A549 (cell line): ENCODE measurements around the gene CTIF. TPM values are rescaled to one million over a fixed set of nuclear protein-coding genes. Genes with fewer than 3 reads are reported as not detected.

Source experiments
- ATAC-seq, 2 experiments: fragments of 200-7000 bp in 1 of 2; fragments of >200 bp in 1 of 2; cut with Nextera tagmentation in 1 of 2; cut with Tn5 transposase in 1 of 2; 3 replicates each; pipeline versions ENCODE4 v1.8.0 to v1.9.1; 2018 to 2020; ENCODE audit warnings: mild to moderate bottlenecking in 1 of 2, moderate library complexity in 1 of 2
- CTCF ChIA-PET: fragments of 300-600 bp; sonication (Branson Sonifier 250); formaldehyde crosslinking; extraction: SDS; loops from one replicate; lab custom pipeline; 2021; ENCODE audit warnings: antibody characterized with exemption, inconsistent platforms; lab: Yijun Ruan, JAX
- POLR2A ChIA-PET: fragments of 350-600 bp; formaldehyde crosslinking; extraction: SDS; loops from one replicate; lab custom pipeline; 2021; ENCODE audit warnings: antibody characterized with exemption, inconsistent platforms; lab: Yijun Ruan, JAX
- DNase-seq, 2 experiments: peaks; one replicate each; pipeline versions ENCODE4 v3.0.0 to v3.0.0-alpha.2; 2011 to 2016; ENCODE audit warnings: low read depth in 1 of 2, low spot score in 1 of 2
- FAIRE-seq: peaks from 2 replicates; lab custom pipeline; 2011; peaks lifted over from hg19 to GRCh38; lab: Jason Lieb, UNC
- H3K27ac ChIP-seq, 2 experiments: fragments of >200 bp; sonication (Bioruptor Twin); formaldehyde crosslinking; 3 replicates each; pipeline ENCODE4 v1.5.1; 2016 to 2017
- H3K4me1 ChIP-seq: fragments of >200 bp; sonication (Bioruptor Twin); formaldehyde crosslinking; 3 replicates; pipeline ENCODE4 v1.6.1; 2016
- H3K4me2 ChIP-seq: fragments of >200 bp; sonication (Bioruptor Twin); formaldehyde crosslinking; 3 replicates; pipeline ENCODE4 v1.6.1; 2016
- H3K4me3 ChIP-seq: fragments of >200 bp; sonication (Bioruptor Twin); formaldehyde crosslinking; 3 replicates; pipeline ENCODE4 v1.5.1; 2016
- H3K9me3 ChIP-seq: fragments of >200 bp; sonication (Bioruptor Twin); formaldehyde crosslinking; 3 replicates; pipeline ENCODE4 v1.6.1; 2016
- BHLHE40 ChIP-seq: IDR thresholded peaks from 2 replicates; pipeline ENCODE4 v1.6.1; 2012; ENCODE audit warnings: low read depth, low read length, inconsistent platforms
- CEBPB ChIP-seq, 2 experiments: fragments of >200 bp in 1 of 2; sonication (Bioruptor Twin) in 1 of 2; formaldehyde crosslinking in 1 of 2; IDR thresholded peaks; 2 replicates each; pipeline ENCODE4 v1.6.1; 2012 to 2016
- ESRRA ChIP-seq: fragments of 150-350 bp; IDR thresholded peaks from 2 replicates; pipeline ENCODE4 v1.6.1; 2014; ENCODE audit warnings: mild to moderate bottlenecking, low read length, borderline replicate concordance
- HOXB5 ChIP-seq: fragments of 250-450 bp; sonication (Bioruptor Pico); IDR thresholded peaks from 2 replicates; pipeline ENCODE4 v1.5.0; 2020; ENCODE audit warnings: mild to moderate bottlenecking, moderate library complexity
- KDM1A ChIP-seq: fragments of 200-600 bp; sonication (generic); IDR thresholded peaks from 2 replicates; pipeline ENCODE4 v1.6.1; 2016; ENCODE audit warnings: low read depth, mild to moderate bottlenecking
- MAFK ChIP-seq: fragments of 450-650 bp; IDR thresholded peaks from 2 replicates; pipeline ENCODE4 v1.6.1; 2014; ENCODE audit not compliant: partially characterized antibody
- MAZ ChIP-seq: fragments of 150-350 bp; IDR thresholded peaks from 2 replicates; pipeline ENCODE4 v1.6.1; 2014; ENCODE audit warnings: antibody characterized with exemption, low read depth, low read length, borderline replicate concordance
- NFE2L2 ChIP-seq: fragments of 150-350 bp; conservative IDR thresholded peaks from 2 replicates; pipeline ENCODE4 v1.6.1; 2014; ENCODE audit warnings: low read length
- TP53 ChIP-seq: fragments of 250-450 bp; sonication (Bioruptor Pico); IDR thresholded peaks from 2 replicates; pipeline ENCODE4 v1.5.0; 2021; ENCODE audit warnings: mild to moderate bottlenecking, moderate library complexity
- ZNF302 ChIP-seq: fragments of 250-450 bp; sonication (Bioruptor Pico); IDR thresholded peaks from 2 replicates; pipeline ENCODE4 v1.9.0; 2021; ENCODE audit warnings: inconsistent platforms, mild to moderate bottlenecking, moderate library complexity
- WGBS: methylation state at CpG from one replicate; pipeline ENCODE4 v1.1.6; 2017; ENCODE audit errors: missing lambda C conversion rate; 5-methylcytosine and 5-hydroxymethylcytosine counted together
- polyA plus RNA-seq, 4 experiments: library from polyadenylated mRNA; depleted of rRNA in 3 of 4; stranded (reverse); fragments of >200 nt; fragmentation: RNase III in 1 of 4; extraction: RNeasy Plus Mini Kit Qiagen cat#74134 plus additional on column Dnase treatment in 1 of 4; gene quantifications; 2 replicates in 3 of 4; 3 replicates in 1 of 4; pipeline ENCODE4 v1.2.3, GENCODE V29; 2011 to 2017
- TF ChIP-seq, protein P1 (sequence below): fragments of 200-600 bp; sonication (generic); IDR thresholded peaks from 2 replicates; pipeline ENCODE4 v1.6.1; 2016; ENCODE audit warnings: antibody characterized with exemption, mild to moderate bottlenecking, moderate library complexity
- TF ChIP-seq, protein P2 (sequence below): fragments of 250-450 bp; sonication (Bioruptor Pico); IDR thresholded peaks from 2 replicates; pipeline ENCODE4 v1.5.0; 2021; ENCODE audit warnings: mild to moderate bottlenecking, moderate library complexity, borderline replicate concordance
- TF ChIP-seq, protein P3 (sequence below): IDR thresholded peaks from 2 replicates; pipeline ENCODE4 v1.6.1; 2012; ENCODE audit warnings: low read depth, borderline replicate concordance

Gene CTIF
- polyA plus RNA-seq, 2 of the 4 experiments (the other 2 are of a cell fraction): 17.0 to 24.7 TPM

DNA sequence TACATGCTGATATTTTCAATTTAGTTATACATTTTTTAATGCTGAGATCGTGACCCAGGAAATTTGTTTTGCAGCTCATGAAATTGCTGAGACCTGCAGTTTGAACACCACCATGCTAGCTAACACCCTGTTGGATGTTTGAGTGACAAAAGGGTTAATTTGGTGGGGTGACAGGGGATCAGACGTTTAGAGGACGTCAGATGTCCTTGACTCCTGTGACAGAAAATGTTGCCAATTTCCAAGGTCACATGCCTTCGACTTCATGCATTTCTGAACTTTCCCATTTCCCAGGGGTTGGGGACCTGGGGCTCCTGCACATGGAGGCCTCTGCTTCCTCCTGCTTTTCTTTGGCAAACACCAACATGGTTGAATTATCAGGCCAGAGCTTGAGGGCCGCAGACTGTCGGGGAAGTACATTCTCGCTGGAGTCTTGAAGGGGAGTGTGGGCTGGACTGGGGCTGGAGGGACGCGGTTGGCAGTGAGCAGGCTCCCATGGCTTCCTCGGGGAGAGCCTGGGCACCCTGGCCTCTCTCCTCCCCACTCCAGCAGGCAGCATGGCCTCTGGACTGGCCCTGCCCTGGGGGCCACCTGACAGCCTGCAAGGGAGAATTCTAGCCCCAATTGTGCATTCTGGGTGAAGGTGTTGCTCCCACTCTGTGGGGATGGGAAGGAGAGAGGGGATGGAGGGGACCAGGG is 73.1 kb downstream of the CTIF start (continued):
- TF ChIP-seq ESRRA: no peak

DNA sequence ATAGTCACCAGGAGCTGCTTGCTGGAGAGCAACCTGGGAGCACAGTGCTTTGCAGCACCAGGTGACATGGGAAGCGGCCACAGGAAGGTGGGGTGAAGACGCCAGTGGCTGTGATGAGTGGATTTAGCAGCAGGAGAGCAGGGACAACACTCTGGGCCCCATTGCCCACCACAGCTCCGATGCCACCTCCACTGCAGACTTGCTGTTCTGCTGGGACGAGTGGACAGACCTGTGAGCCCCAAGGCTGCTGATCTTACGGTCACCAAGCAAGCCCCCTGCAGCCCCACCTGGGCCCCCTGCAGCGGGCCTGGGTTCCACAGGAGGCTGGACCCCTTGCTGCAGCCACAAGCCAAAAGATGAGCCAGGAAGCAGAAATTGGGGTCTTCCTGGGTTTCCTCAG is 73.7 kb downstream of the CTIF start:
- H3K4me2 ChIP-seq: no peak overlapping the region
- POLR2A ChIA-PET: no interaction called here
- DNase-seq: no peak
- no peak overlapping the region; a peak in 1 of 6 replicates for H3K27ac ChIP-seq
- TF ChIP-seq HOXB5 (no peak), KDM1A (no peak), NFE2L2 (no peak)
- FAIRE-seq: no peak
- 90% methylated on average over 4 of the region's 6 CpGs for WGBS
- H3K9me3 ChIP-seq: no peaks in the 10 kb centered on the region
- CTCF ChIA-PET: interaction anchor here (1.6 kb wide), 1 partner anchor 49 kb away, joined by 3 read pairs; no protein-coding TSS in a partner anchor
- H3K4me3 ChIP-seq: no peak overlapping the region
- peaks cover 3% of the 10 kb centered on the region; the same call in 2 of the 3 replicates for H3K4me1 ChIP-seq
- no peak for ATAC-seq

DNA sequence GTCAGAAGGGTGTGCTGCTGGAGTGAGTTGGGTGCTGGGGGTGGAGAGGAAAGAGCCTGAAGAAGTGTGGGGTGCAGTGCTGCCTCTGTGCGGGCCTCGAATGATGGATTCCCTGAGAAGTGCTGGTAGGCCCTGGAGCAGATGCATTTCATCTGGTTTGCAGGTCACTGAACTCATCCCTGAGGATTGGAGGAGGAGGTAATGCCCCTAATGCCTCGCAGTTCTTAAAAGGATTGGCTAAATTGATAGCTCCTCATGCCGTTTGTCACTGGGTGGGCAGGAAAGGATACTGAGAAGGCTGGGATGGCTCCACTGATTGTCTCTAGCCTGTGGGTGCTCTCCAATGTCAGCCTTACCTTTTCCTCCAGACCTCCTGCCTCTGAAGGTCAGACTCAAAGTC is 74.1 kb downstream of the CTIF start:
- ATAC-seq (no peak), FAIRE-seq (no peak), DNase-seq (no peak)
- H3K9me3 ChIP-seq: no peaks in the 10 kb centered on the region
- ChIA-PET POLR2A (no interaction called here), CTCF (interaction anchor here (1.0 to 1.6 kb wide), 2 partner anchors 28 to 49 kb away, joined by 3 read pairs; no protein-coding TSS in a partner anchor)
- TF ChIP-seq MAFK (no peak), MAZ (no peak), TP53 (CRISPR knock-in tag) (no peak), BHLHE40 (no peak), ZNF302 (no peak), KDM1A (no peak), CEBPB (IDR thresholded peaks at IDR 0.05) (no peak), NFE2L2 (no peak)
- TF ChIP-seq, protein P1, sequence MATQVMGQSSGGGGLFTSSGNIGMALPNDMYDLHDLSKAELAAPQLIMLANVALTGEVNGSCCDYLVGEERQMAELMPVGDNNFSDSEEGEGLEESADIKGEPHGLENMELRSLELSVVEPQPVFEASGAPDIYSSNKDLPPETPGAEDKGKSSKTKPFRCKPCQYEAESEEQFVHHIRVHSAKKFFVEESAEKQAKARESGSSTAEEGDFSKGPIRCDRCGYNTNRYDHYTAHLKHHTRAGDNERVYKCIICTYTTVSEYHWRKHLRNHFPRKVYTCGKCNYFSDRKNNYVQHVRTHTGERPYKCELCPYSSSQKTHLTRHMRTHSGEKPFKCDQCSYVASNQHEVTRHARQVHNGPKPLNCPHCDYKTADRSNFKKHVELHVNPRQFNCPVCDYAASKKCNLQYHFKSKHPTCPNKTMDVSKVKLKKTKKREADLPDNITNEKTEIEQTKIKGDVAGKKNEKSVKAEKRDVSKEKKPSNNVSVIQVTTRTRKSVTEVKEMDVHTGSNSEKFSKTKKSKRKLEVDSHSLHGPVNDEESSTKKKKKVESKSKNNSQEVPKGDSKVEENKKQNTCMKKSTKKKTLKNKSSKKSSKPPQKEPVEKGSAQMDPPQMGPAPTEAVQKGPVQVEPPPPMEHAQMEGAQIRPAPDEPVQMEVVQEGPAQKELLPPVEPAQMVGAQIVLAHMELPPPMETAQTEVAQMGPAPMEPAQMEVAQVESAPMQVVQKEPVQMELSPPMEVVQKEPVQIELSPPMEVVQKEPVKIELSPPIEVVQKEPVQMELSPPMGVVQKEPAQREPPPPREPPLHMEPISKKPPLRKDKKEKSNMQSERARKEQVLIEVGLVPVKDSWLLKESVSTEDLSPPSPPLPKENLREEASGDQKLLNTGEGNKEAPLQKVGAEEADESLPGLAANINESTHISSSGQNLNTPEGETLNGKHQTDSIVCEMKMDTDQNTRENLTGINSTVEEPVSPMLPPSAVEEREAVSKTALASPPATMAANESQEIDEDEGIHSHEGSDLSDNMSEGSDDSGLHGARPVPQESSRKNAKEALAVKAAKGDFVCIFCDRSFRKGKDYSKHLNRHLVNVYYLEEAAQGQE: no peak
- TF ChIP-seq, protein P2, sequence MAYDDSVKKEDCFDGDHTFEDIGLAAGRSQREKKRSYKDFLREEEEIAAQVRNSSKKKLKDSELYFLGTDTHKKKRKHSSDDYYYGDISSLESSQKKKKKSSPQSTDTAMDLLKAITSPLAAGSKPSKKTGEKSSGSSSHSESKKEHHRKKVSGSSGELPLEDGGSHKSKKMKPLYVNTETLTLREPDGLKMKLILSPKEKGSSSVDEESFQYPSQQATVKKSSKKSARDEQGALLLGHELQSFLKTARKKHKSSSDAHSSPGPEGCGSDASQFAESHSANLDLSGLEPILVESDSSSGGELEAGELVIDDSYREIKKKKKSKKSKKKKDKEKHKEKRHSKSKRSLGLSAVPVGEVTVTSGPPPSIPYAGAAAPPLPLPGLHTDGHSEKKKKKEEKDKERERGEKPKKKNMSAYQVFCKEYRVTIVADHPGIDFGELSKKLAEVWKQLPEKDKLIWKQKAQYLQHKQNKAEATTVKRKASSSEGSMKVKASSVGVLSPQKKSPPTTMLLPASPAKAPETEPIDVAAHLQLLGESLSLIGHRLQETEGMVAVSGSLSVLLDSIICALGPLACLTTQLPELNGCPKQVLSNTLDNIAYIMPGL (CRISPR knock-in tag): no peak
- TF ChIP-seq, protein P3, sequence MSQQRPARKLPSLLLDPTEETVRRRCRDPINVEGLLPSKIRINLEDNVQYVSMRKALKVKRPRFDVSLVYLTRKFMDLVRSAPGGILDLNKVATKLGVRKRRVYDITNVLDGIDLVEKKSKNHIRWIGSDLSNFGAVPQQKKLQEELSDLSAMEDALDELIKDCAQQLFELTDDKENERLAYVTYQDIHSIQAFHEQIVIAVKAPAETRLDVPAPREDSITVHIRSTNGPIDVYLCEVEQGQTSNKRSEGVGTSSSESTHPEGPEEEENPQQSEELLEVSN: no peak
- WGBS: 73% methylated on average over 4 of the region's 4 CpGs
- peaks cover 7% of the 10 kb centered on the region; the same call in 2 of the 3 replicates for H3K4me1 ChIP-seq
- H3K4me3 ChIP-seq: no peak overlapping the region
- no peak overlapping the region for H3K4me2 ChIP-seq
- 0 out of 6 replicates have a peak overlapping the region, but pooled peaks of 1 of the 2 experiments have one; percentile 24 for H3K27ac ChIP-seq
